Measurements from ENCODE around the gene HMGA1.
A peak's percentile ranks its signal among the peaks of the same experiment; 100 is the strongest.

HMGA1 gene

DNA sequence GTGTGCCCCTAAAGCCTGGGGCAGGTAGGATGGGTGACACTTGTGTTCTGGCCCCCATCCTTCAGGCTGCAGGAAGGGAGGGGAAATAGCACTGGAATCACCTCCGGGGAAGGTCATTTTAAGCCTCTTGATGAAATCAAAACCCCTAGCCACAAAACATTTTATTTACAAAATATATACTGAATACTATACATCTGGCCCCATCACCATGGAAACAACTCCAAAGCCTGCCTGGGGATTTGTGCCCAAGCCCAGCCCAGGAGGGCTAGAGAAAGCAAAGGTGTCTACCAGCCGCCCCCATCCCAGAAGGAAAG lies 9.5 kb downstream of the HMGA1 start:
- TF ChIP-seq, protein P1, sequence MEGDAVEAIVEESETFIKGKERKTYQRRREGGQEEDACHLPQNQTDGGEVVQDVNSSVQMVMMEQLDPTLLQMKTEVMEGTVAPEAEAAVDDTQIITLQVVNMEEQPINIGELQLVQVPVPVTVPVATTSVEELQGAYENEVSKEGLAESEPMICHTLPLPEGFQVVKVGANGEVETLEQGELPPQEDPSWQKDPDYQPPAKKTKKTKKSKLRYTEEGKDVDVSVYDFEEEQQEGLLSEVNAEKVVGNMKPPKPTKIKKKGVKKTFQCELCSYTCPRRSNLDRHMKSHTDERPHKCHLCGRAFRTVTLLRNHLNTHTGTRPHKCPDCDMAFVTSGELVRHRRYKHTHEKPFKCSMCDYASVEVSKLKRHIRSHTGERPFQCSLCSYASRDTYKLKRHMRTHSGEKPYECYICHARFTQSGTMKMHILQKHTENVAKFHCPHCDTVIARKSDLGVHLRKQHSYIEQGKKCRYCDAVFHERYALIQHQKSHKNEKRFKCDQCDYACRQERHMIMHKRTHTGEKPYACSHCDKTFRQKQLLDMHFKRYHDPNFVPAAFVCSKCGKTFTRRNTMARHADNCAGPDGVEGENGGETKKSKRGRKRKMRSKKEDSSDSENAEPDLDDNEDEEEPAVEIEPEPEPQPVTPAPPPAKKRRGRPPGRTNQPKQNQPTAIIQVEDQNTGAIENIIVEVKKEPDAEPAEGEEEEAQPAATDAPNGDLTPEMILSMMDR (IDR thresholded peaks at IDR 0.05), result no peak

DNA sequence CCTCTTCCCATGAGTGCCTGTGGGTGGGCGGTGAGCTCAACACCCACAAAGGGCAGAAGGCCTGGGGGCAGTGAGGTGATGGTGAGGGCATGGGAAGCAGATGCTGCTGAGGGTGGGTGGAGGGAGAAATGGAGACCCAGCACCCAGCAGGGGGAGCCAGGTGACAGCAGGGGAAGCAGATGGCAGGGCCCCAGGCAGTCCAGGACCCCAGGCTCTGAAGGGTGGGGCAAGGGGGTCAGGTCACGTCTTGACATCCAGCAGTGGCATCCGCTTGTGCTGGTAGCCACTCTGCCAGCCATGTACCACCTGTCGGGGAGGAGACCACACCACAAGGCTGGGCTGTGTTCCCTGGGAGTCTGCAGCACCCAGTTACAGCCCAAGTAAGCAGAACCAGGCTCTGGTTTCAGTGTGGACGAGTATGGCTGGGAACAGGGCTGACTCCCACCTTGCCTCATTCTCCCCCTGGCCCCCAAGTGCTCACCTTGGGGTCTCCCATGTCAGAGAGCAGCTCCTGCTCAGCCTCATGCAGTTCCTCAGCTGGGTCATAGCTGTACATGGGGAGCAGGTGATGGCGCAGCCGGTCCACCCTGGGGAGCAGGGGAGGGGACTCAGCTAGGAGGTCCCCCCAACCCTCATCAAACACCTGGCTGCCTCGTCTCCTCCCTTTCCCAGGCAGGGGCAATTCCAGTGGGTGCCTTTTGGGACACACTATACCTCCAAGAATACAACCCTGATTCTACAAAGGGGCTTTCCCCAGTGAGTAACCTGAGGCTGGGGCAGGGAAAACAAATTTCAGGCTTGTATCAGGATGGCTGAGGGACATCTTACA lies 10.1 kb downstream of the HMGA1 start:
- TF ChIP-seq, protein P1 (IDR thresholded peaks at IDR 0.05), result peak; percentile 31; the same call in 1 of the 2 replicates

DNA sequence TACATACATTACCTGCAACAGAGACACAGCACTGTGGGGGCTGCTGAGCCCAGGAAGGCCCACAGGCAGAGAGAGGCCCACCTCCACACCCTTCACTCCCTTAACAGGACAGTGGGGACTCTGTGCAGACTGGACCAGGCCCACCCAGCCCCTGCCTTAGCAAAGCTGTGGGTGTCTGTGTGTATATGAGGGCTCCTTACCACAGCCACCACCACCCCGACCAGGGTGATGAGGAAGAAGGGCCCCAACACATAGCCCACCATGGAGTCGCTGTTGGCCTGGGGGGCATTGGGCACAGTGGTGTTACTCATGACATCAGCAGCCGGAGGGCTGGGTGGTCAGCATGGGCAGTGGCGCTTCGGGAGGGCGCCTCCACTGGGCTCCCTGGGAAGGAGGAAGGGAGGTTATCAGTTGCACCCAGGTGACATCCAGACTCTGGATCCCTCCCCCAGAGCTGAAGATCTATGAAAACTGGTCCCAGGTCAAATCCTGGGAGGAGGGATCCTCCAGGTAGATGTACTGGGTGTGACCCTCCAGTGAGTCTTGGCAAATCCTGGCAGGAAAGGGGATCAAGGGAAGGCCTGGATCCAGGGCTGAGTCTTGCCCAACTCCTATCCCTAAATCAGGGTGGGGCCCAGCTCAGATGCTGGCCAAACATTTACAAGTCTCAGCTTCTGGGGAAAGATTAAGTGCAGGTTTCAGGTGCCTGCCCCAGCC lies 11.0 kb downstream of the HMGA1 start:
- TF ChIP-seq, protein P1 (IDR thresholded peaks at IDR 0.05), result no peak

DNA sequence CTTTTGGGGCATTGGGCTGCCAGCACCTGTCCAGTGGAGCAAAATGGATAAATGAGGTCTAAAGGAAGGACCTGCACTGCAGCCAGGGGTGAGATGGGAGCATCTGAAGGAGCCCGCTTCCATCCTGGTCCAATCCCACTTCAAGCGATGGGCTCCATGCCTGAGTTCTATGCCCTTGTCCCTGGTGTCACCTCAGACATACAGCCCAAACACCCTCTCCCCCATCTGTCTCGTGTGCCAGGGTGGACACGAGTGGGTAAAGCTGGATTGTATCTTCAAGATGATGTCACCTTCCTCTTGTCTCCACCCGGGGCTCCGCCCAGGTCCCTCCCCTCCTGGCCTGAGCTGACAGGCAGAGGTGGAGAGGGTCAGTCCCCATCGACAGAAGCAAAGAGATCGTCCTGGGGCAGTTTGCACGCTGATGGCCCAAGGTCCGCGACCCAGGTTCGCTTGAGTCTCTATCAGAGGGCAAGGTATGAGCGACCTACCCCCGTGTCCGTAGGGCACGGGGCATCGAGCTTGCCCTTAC lies 11.6 kb downstream of the HMGA1 start:
- TF ChIP-seq, protein P1 (IDR thresholded peaks at IDR 0.05), result no peak

DNA sequence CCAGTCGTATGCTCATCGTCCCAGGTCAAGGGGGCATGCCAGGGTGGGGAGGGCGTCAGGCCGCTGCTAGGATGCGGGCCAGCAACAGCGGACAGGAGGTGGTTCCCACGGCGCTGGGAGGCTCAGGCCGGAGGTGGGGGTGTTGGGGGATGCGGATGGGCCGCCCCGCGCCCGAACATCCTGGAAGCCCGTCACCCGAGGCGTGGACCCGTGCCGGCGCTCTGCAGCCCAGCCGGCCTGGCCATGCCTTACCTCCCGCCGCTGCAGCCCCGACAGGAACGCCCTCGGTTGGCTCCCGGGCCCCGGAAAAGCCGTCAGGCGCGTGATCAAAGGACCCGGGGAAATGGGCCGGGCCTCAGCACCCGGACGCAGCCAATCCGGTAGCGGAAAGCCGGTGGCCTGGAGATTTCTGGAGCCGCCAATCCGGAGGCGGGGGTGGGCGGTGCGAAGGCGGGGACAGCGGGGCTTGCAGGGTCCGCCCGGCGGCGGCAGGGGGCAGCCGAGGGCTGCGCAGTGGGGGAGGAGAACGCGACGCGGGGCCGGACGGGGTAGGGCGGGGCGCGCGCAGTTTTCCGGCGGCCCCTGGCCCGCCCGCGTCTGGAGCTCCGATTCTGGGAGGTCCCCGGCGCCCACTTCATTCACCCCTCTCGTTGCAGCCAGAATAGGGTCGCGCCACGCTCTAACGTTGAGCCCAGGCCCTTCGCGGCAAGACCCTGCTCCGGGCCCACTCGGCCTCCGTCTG lies 12.2 kb downstream of the HMGA1 start, which contains the start of gene SMIM29:
SMIM29 (minus strand) TSS at position 280 of the 742 bp plus-strand sequence. CDS start 1,215 bp downstream, outside the sequence.
- TF ChIP-seq, protein P1 (IDR thresholded peaks at IDR 0.05), result peak; percentile 86

DNA sequence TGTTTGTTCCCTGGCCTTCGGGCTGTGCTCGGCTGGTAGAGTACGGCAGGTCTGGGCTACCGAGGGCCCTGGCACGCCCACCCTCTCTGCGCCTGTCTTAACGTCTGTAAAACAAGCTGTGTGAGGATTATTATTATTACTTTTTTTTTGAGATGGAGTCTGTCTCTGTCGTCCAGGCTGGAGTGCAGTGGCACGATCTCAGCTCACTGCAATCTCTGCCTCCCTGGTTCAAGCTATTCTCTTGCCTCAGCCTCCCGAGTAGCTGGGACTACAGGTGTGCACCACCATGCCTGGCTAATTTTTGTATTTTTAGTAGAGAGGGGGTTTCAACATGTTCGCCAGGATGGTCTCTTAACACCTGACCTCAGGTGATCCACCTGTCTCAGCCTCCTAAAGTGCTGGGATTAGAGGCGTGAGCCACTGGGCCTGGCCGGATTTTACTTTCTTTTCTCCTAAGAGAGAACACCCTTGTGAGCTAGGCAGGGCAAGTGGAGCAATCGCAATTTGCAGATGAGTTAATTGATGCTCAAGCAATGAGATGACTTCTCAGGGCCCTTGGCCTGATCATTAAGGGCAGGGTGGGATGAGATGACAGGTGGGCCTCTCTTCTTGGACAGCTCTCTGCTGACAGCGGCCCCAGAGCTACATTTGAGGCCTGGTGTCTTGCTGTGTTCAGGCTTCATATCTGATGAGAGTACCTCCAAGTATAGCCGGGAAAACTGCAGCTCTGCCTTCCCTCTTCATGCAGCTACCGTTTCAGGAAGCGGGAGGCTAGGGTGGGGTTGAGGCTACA lies 13.0 kb downstream of the HMGA1 start:
- TF ChIP-seq, protein P1 (IDR thresholded peaks at IDR 0.05), result no peak
